GM23338 (cell line): ENCODE results near the gene ADTRP. TPM values are rescaled to one million over a fixed set of nuclear protein-coding genes. Genes with fewer than 3 reads are reported as not detected.

Experiments
- ATAC-seq: fragments of 200-7000 bp; cut with Tn5 transposase; 3 replicates; pipeline ENCODE4 v1.9.1; 2020
- DNase-seq: peaks from one replicate; pipeline ENCODE4 v3.0.0-alpha.2; 2015; ENCODE audit warnings: low spot score
- H2AFZ ChIP-seq: fragments of 200-600 bp; sonication (generic); 2 replicates; pipeline ENCODE4 v1.8.0; 2016; ENCODE audit warnings: antibody characterized with exemption, mild to moderate bottlenecking, moderate library complexity
- H3F3A ChIP-seq: fragments of 200-600 bp; sonication (generic); replicated peaks from 2 replicates; pipeline ENCODE4 v1.8.0; 2017; ENCODE audit warnings: antibody characterized with exemption, mixed run types, low read depth
- H3K27ac ChIP-seq: fragments of 200-600 bp; sonication (generic); 2 replicates; pipeline ENCODE4 v1.6.1; 2016; ENCODE audit warnings: low read depth
- H3K27me3 ChIP-seq: fragments of 200-600 bp; sonication (generic); 2 replicates; pipeline ENCODE4 v1.8.0; 2016; ENCODE audit warnings: mild to moderate bottlenecking, mixed run types, moderate library complexity; ENCODE audit not compliant: insufficient read depth
- H3K36me3 ChIP-seq: fragments of 200-600 bp; sonication (generic); 2 replicates; pipeline ENCODE4 v1.8.0; 2016; ENCODE audit warnings: mild to moderate bottlenecking; ENCODE audit not compliant: insufficient read depth
- H3K4me1 ChIP-seq: fragments of 200-600 bp; sonication (generic); 2 replicates; pipeline ENCODE4 v1.8.0; 2016; ENCODE audit warnings: mild to moderate bottlenecking, moderate library complexity; ENCODE audit not compliant: insufficient read depth
- H3K4me2 ChIP-seq: fragments of 200-600 bp; sonication (generic); 2 replicates; pipeline ENCODE4 v1.7.1; 2017; ENCODE audit warnings: mixed run types
- H3K4me3 ChIP-seq: fragments of 200-600 bp; sonication (generic); 2 replicates; pipeline ENCODE4 v1.6.1; 2016; ENCODE audit warnings: mixed run types
- H3K79me2 ChIP-seq: fragments of 200-600 bp; sonication (generic); replicated peaks from 2 replicates; pipeline ENCODE4 v1.8.0; 2017; ENCODE audit warnings: mild to moderate bottlenecking; ENCODE audit not compliant: insufficient read depth
- H3K9me2 ChIP-seq: fragments of 200-600 bp; sonication (generic); 2 replicates; pipeline ENCODE4 v1.8.0; 2017; ENCODE audit not compliant: insufficient read depth
- H4K20me1 ChIP-seq: fragments of 200-600 bp; sonication (generic); replicated peaks from 2 replicates; pipeline ENCODE4 v1.8.0; 2017; ENCODE audit warnings: mild to moderate bottlenecking; ENCODE audit not compliant: insufficient read depth
- H3K27ac Mint-ChIP-seq: 2 replicates; pipeline ENCODE4 v1.8.0; 2020; ENCODE audit warnings: inconsistent platforms, mild to moderate bottlenecking, moderate library complexity, mixed read lengths
- H3K27me3 Mint-ChIP-seq: 3 replicates; pipeline ENCODE4 v1.8.0; 2022; ENCODE audit warnings: low read depth, mild to moderate bottlenecking, moderate library complexity, mixed read lengths, inconsistent platforms; ENCODE audit not compliant: insufficient read depth, poor library complexity
- H3K36me3 Mint-ChIP-seq: 3 replicates; pipeline ENCODE4 v1.8.0; 2021; ENCODE audit warnings: low read depth, mild to moderate bottlenecking, inconsistent platforms, moderate library complexity, mixed read lengths
- H3K4me1 Mint-ChIP-seq: 3 replicates; pipeline ENCODE4 v1.8.0; 2020; ENCODE audit warnings: mild to moderate bottlenecking, inconsistent platforms, mixed read lengths
- H3K4me3 Mint-ChIP-seq: 3 replicates; pipeline ENCODE4 v1.8.0; 2021; ENCODE audit warnings: moderate library complexity, mild to moderate bottlenecking, inconsistent platforms, mixed read lengths
- H3K9me3 Mint-ChIP-seq: 3 replicates; pipeline ENCODE4 v1.8.0; 2020; ENCODE audit warnings: moderate library complexity, mild to moderate bottlenecking, inconsistent platforms, mixed read lengths
- CREB1 ChIP-seq: fragments of 250-450 bp; sonication (Bioruptor Pico); IDR thresholded peaks from 2 replicates; pipeline ENCODE4 v1.5.0; 2020; ENCODE audit warnings: low read depth, mild to moderate bottlenecking, moderate library complexity
- CTCF ChIP-seq, 2 experiments: fragments of 200-600 bp in 1 of 2; sonication (generic) in 1 of 2; conservative IDR thresholded peaks; 2 replicates each; pipeline versions ENCODE4 v1.5.1 to v1.6.1; 2016 to 2017; ENCODE audit warnings: antibody characterized with exemption in 2 of 2, low read depth in 2 of 2, mild to moderate bottlenecking in 2 of 2, moderate library complexity in 1 of 2
- ETS1 ChIP-seq: IDR thresholded peaks from 2 replicates; pipeline ENCODE4 v1.6.1; 2016; ENCODE audit warnings: antibody characterized with exemption
- EZH2 ChIP-seq: fragments of 200-600 bp; sonication (generic); IDR thresholded peaks from one replicate; pipeline ENCODE4 v1.8.0; 2017; ENCODE audit warnings: antibody characterized with exemption, mild to moderate bottlenecking, low read depth; ENCODE audit not compliant: unreplicated experiment
- EZH2phosphoT487 ChIP-seq: fragments of 200-600 bp; sonication (generic); IDR thresholded peaks from one replicate; pipeline ENCODE4 v1.8.1; 2018; ENCODE audit warnings: antibody characterized with exemption; ENCODE audit not compliant: unreplicated experiment
- JUNB ChIP-seq: IDR thresholded peaks from one replicate; pipeline ENCODE4 v1.6.1; 2016; ENCODE audit warnings: antibody characterized with exemption; ENCODE audit not compliant: unreplicated experiment
- NANOG ChIP-seq: IDR thresholded peaks from 2 replicates; pipeline ENCODE4 v1.6.1; 2016; ENCODE audit warnings: antibody characterized with exemption, borderline replicate concordance
- POLR2AphosphoS5 ChIP-seq: IDR thresholded peaks from 2 replicates; pipeline ENCODE4 v1.6.1; 2016; ENCODE audit warnings: antibody characterized with exemption, low read depth
- REST ChIP-seq: IDR thresholded peaks from one replicate; pipeline ENCODE4 v1.6.1; 2018; ENCODE audit warnings: antibody characterized with exemption; ENCODE audit not compliant: unreplicated experiment
- STAT1 ChIP-seq: IDR thresholded peaks from one replicate; pipeline ENCODE4 v1.6.1; 2016; ENCODE audit warnings: antibody characterized with exemption; ENCODE audit not compliant: unreplicated experiment
- ZNF114 ChIP-seq: fragments of 250-450 bp; sonication (Bioruptor Pico); IDR thresholded peaks from 2 replicates; pipeline ENCODE4 v1.5.0; 2020; ENCODE audit warnings: mild to moderate bottlenecking, moderate library complexity
- ZNF331 ChIP-seq: fragments of 250-450 bp; sonication (Bioruptor Pico); IDR thresholded peaks from 2 replicates; pipeline ENCODE4 v1.5.0; 2020; ENCODE audit warnings: low read depth, mild to moderate bottlenecking, moderate library complexity
- ZNF462 ChIP-seq: fragments of 250-450 bp; sonication (Bioruptor Pico); IDR thresholded peaks from 2 replicates; pipeline ENCODE4 v1.5.0; 2020; ENCODE audit warnings: mild to moderate bottlenecking, moderate library complexity
- polyA plus RNA-seq: library from polyadenylated mRNA; unstranded; fragments of >200 nt; fragmentation: Nextera tagmentation; extraction: Ambion mirVana; gene quantifications from 2 replicates; pipeline ENCODE4 v1.2.1, GENCODE V29; 2016
- total RNA-seq: library from RNA; depleted of rRNA; stranded (reverse); fragments of >200 nt; shearing (Covaris generic); gene quantifications from 2 replicates; pipeline ENCODE4 v1.2.3, GENCODE V29; 2014

ADTRP gene
- total and polyA plus RNA-seq, 2 experiments from 2014 or later = not detected

GRCh38 chr6:11773581-11773980 is 5.0 kb downstream of the ADTRP start:
- H3K9me2 ChIP-seq = 0 out of 2 replicates have a peak, but pooled peaks cover 6% of the 10 kb centered on the region
- no peak overlapping the region for H3K4me3 Mint-ChIP-seq
- no peaks in the 10 kb centered on the region for H3K27me3 ChIP-seq
- DNase-seq = no peak
- H3K4me2 ChIP-seq = no peak overlapping the region
- no peaks in the 10 kb centered on the region for H3K9me3 Mint-ChIP-seq
- H3K36me3 ChIP-seq = no peaks in the 10 kb centered on the region
- H3K27ac ChIP-seq = no peak overlapping the region
- H3F3A ChIP-seq = no peaks in the 10 kb centered on the region
- H3K4me3 ChIP-seq = no peak overlapping the region
- TF ChIP-seq ZNF114 (CRISPR knock-in tag) = no peak
- no peak for TF ChIP-seq POLR2AphosphoS5
- no peak for TF ChIP-seq NANOG
- no peak for TF ChIP-seq CTCF (conservative IDR thresholded peaks at IDR 0.05; ENCODE audit: low read depth in 2 of 2)
- no peak for TF ChIP-seq EZH2
- no peak for TF ChIP-seq EZH2phosphoT487
- TF ChIP-seq CREB1 (CRISPR knock-in tag) = no peak
- no peak for TF ChIP-seq ZNF331 (CRISPR knock-in tag)
- no peak for TF ChIP-seq STAT1
- no peak for TF ChIP-seq ETS1
- no peak for TF ChIP-seq ZNF462 (CRISPR knock-in tag)
- TF ChIP-seq JUNB = no peak
- no peak for TF ChIP-seq REST
- H2AFZ ChIP-seq = no peak overlapping the region
- H3K27me3 Mint-ChIP-seq = peaks cover 13% of the 10 kb centered on the region
- peaks cover 14% of the 10 kb centered on the region for H3K4me1 ChIP-seq
- H3K4me1 Mint-ChIP-seq = peaks cover 31% of the 10 kb centered on the region
- no peak overlapping the region for H3K27ac Mint-ChIP-seq
- no peak for ATAC-seq
- H4K20me1 ChIP-seq = no peaks in the 10 kb centered on the region
- no peaks in the 10 kb centered on the region for H3K36me3 Mint-ChIP-seq
- no peaks in the 10 kb centered on the region for H3K79me2 ChIP-seq
